ENCODE data around the gene DOCK1. TPM values are rescaled to one million over a fixed set of nuclear protein-coding genes. Genes with fewer than 3 reads are reported as not detected.

The DOCK1 gene
- total RNA-seq, 2 donors from 2014 or later = 46.4 to 49.0 TPM

GRCh38 chr10:127464561-127464960, 559.3 kb downstream of the DOCK1 start:
- H3K9ac ChIP-seq (ENCODE audit: low read depth in 2 of 2, low read length in 2 of 2) = no peak overlapping the region
- no peaks in the 10 kb centered on the region for H3K27me3 ChIP-seq
- no peaks in the 10 kb centered on the region for H3K36me3 ChIP-seq
- H3K27ac ChIP-seq = no peak overlapping the region
- no peaks in the 10 kb centered on the region for H3K4me1 ChIP-seq
- TF ChIP-seq CTCF (IDR thresholded peaks at IDR 0.05) = no peak
- intact Hi-C loops (cut with DNase I) = no loop called here
- H3K9me3 ChIP-seq = no peaks in the 10 kb centered on the region
- H3K4me3 ChIP-seq = no peak overlapping the region
- DNase-seq = no peak

- Histone ChIP-seq H3K27ac (no peak overlapping the region), H3K4me1 (no peaks in the 10 kb centered on the region), H3K27me3 (no peaks in the 10 kb centered on the region), H3K9ac (ENCODE audit: low read depth in 2 of 2, low read length in 2 of 2) (no peak overlapping the region), H3K4me3 (no peak overlapping the region), H3K36me3 (no peaks in the 10 kb centered on the region), H3K9me3 (no peaks in the 10 kb centered on the region)
- DNase-seq = no peak
- TF ChIP-seq CTCF (IDR thresholded peaks at IDR 0.05) = no peak
- intact Hi-C loops (cut with DNase I) = no loop called here
Observed at GRCh38 chr10:127467811-127468210, 562.6 kb downstream of the DOCK1 start.

- intact Hi-C loops (cut with DNase I) = no loop called here
- no peak overlapping the region for H3K9ac ChIP-seq (ENCODE audit: low read depth in 2 of 2, low read length in 2 of 2)
- H3K27me3 ChIP-seq = no peaks in the 10 kb centered on the region
- no peak for TF ChIP-seq CTCF (IDR thresholded peaks at IDR 0.05)
- no peaks in the 10 kb centered on the region for H3K9me3 ChIP-seq
- H3K4me1 ChIP-seq = no peaks in the 10 kb centered on the region
- H3K27ac ChIP-seq = no peak overlapping the region
- H3K36me3 ChIP-seq = no peaks in the 10 kb centered on the region
- no peak for DNase-seq
- no peak overlapping the region for H3K4me3 ChIP-seq
Observed at GRCh38 chr10:127468632-127469031, 563.4 kb downstream of the DOCK1 start.

GRCh38 chr10:127470911-127471310, 565.7 kb downstream of the DOCK1 start:
- no peak overlapping the region for H3K4me3 ChIP-seq
- DNase-seq = no peak
- H3K36me3 ChIP-seq = no peaks in the 10 kb centered on the region
- H3K9ac ChIP-seq (ENCODE audit: low read depth in 2 of 2, low read length in 2 of 2) = no peak overlapping the region
- TF ChIP-seq CTCF (IDR thresholded peaks at IDR 0.05) = no peak
- H3K4me1 ChIP-seq = no peaks in the 10 kb centered on the region
- intact Hi-C loops (cut with DNase I) = no loop called here
- no peaks in the 10 kb centered on the region for H3K9me3 ChIP-seq
- no peak overlapping the region for H3K27ac ChIP-seq
- H3K27me3 ChIP-seq = no peaks in the 10 kb centered on the region

GRCh38 chr10:127472976-127473375, 567.7 kb downstream of the DOCK1 start:
- TF ChIP-seq CTCF (IDR thresholded peaks at IDR 0.05) = no peak
- Histone ChIP-seq H3K9ac (ENCODE audit: low read depth in 2 of 2, low read length in 2 of 2) (no peak overlapping the region), H3K4me3 (no peak overlapping the region), H3K4me1 (no peaks in the 10 kb centered on the region), H3K27me3 (no peaks in the 10 kb centered on the region), H3K9me3 (no peaks in the 10 kb centered on the region), H3K36me3 (no peaks in the 10 kb centered on the region), H3K27ac (no peak overlapping the region)
- no peak for DNase-seq
- intact Hi-C loops (cut with DNase I) = no loop called here

GRCh38 chr10:127474501-127474900, 569.3 kb downstream of the DOCK1 start:
- Histone ChIP-seq H3K36me3 (no peaks in the 10 kb centered on the region), H3K27me3 (no peaks in the 10 kb centered on the region), H3K4me3 (no peak overlapping the region), H3K9me3 (no peaks in the 10 kb centered on the region), H3K27ac (no peak overlapping the region), H3K4me1 (no peaks in the 10 kb centered on the region), H3K9ac (ENCODE audit: low read depth in 2 of 2, low read length in 2 of 2) (no peak overlapping the region)
- no peak for TF ChIP-seq CTCF (IDR thresholded peaks at IDR 0.05)
- intact Hi-C loops (cut with DNase I) = no loop called here
- no peak for DNase-seq

All from colonic mucosa (tissue), 4 donors.